Glomerular endothelial cell (primary cell): ENCODE measurements around the gene USP19. TPM values are rescaled to one million over a fixed set of nuclear protein-coding genes. Genes with fewer than 3 reads are reported as not detected.

Experiments used
- DNase-seq: peaks from one replicate; pipeline ENCODE4 v3.0.0-alpha.2; 2011; ENCODE audit warnings: low read depth, low spot score; ENCODE audit errors: extremely low read depth
- total RNA-seq: library from RNA; depleted of rRNA; stranded (reverse); fragments of >200 nt; gene quantifications from 2 replicates; pipeline ENCODE4 v1.2.3, GENCODE V29; 2015

The USP19 gene
- total RNA-seq, 1 donor from 2014 or later: 43.1 TPM

GRCh38 chr3:49104427-49105291 lies 16.0 kb downstream of the USP19 start, which contains the start of gene QARS1:
QARS1 (minus strand) TSS chr3:49104757; CDS start chr3:49104733, 24 bp downstream.
- peak; percentile 55 for DNase-seq

DNA sequence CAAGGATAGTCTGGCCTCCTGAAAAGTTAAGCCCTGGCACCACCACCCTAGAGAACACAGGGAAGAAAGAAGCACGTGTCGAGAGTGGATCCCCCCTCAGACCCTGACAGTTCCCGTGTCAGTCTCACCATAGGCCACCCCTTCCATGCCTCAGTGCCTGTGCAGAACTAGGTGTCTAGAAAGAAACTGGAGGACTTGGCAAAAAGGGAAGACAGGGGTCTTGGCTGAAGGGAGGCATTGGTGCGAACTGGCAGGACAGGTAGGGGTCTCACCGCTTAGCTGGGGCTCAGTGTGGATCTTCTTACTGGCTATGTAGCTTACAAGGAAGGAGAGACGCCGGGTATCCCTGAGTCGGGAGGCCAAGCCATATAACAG lies 16.6 kb downstream of the USP19 start:
- DNase-seq: no peak

DNA sequence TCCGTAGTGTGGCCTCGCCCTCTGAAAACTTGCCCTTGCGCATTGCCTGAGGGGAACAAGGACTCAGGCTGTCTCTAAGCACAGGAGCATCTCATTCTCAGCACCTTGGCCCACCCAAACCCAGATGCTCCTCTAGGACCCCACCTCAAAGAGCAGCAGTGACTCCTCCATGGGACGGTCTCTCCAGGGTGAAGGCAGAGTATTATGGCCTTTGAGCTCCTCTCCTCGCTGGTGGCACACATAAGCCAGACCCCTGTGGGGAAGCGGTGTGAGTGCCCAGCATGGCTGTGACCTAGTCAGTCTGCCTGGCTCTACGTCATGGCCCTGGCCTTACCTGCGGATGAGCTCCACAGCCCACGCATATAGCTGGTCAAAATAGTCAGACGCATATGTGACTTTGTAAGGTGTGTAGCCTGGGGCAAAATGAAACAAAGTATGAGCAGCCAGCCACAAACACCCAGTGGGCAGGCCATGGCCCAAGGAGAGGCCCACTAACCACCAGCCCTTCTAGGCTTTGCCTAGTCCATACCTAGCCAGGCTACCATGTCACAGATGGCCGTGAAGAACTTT lies 20.5 kb downstream of the USP19 start:
- DNase-seq: no peak

- DNase-seq: no peak
Observed at GRCh38 chr3:49098910-49099630, 21.6 kb downstream of the USP19 start.

DNA sequence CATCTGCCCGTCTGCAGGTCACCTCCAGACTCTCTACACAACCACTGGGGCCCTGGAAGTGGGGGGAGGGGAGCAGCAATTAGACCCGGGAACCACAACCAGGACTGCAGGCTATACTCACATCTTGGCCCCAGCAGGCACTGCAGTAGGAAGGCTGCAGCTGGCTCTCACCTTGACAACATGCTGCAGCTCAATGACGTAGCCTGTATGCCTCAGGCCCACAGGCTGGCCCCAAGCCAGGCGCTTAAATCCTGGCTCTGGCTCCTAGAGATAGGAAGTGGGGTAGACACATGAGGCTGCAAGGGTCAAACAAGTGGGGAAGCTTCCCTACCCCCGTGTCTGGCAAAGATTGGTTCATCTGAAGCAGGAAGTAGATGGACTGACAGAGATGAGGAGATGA lies 22.2 kb downstream of the USP19 start:
- DNase-seq: no peak

DNA sequence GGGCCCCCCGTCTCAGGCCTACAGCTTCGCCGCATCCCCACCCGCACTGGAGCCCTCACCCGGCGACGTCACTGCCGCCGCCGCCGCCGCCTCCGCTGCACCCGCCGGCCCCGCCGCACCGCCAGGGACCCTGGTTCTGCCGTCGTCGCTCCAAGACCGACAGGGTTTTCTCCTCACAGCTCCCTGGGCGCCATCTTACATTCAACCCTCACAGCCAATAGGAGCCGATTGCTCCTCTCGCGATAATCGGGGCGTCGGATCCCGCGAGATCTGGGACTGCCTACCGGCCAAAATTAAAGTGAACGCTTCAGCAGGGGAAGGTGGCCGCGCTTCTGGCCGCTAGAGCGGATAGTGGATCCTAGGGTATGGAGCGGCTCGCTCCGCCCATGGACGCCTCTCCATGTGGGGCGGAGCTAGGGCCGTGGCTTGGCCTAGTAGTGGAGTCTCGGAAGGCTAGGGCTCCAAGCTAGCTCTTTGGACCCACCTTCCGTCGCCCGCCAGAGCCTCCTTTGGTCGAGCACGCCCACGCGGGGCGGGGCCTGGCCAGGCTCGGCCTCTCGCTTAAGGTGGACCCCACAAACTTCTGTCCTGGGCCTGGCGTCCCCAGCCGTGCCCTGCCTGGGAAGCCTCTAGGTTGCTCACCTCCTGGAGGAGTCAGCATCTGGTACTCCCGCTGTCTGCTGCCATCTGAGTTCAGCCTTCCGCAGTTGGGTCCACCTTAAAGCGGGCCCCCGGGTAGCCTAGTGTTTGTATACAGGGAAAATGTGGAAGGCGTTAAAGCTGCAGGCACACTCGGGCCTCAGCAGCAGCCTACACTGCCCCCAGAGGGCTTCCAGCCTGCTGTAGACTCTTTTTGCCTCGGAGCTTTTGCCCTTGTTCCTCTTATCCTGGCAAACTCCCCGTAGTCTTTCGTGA lies 26.5 kb downstream of the USP19 start, which contains the start of gene QRICH1:
QRICH1 (minus strand) TSS at position 219 of the 915 bp plus-strand sequence. CDS start 17,054 bp downstream, outside the sequence.
- peak; percentile 84 for DNase-seq

- DNase-seq: peak; percentile 47
Observed at GRCh38 chr3:49092938-49093852, 27.4 kb downstream of the USP19 start.

GRCh38 chr3:49081429-49081828 lies 39.2 kb downstream of the USP19 start:
- DNase-seq: no peak

- no peak for DNase-seq
Observed at GRCh38 chr3:49079270-49079669, 41.4 kb downstream of the USP19 start.

DNA sequence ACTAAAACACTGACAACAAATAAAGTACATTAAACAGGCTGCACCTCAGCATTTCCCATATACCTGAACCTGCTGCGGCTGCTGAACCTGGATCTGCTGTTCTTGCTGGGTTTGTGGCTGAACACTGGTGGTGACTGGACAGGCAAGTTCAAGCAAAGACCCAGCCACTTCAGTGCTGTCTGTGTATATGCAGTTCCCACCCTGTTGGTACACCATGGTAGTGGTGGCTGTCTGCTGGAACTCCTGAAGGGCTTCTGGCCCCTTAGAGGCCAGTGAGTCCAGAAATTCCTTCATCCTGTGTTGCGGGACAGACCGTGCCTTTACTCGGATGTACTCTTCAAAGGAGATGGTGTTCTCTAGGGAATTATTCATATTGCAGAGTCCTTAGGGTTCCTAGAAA lies 44.0 kb downstream of the USP19 start:
- no peak for DNase-seq

DNA sequence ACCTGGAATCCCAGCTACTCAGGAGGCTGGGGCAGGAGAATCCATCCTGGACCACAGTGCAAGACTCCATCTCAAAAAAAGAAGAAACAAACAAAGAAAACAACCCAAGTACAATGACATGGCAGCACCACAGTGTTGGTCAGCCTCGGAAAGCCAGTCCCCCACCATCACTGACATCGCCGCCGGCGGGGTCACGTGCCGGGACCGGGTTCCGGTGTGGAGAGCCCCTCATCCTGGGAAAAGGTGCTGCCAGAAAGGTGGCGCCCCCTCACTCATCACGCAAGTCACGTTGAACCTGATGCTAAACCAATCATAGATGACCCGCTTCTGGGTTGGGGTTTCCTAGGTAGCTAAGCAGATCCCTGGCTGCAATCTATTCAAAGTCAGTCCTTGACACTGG lies 44.5 kb downstream of the USP19 start:
- DNase-seq: no peak

Other genes with a start within 250 kb of the USP19 start
- gene SLC25A20, start 221.9 kb downstream of the USP19 start, total RNA-seq: 13.9 and 17.0 TPM in 2 replicates
- 55.5 and 64.3 TPM in 2 replicates for gene ARIH2, start 202.0 kb downstream of the USP19 start, total RNA-seq
- gene P4HTM, start 130.6 kb downstream of the USP19 start, total RNA-seq: 32.9 and 42.2 TPM in 2 replicates
- gene WDR6, start 113.4 kb downstream of the USP19 start, total RNA-seq: 83.1 and 116 TPM in 2 replicates
- gene DALRD3, start 102.2 kb downstream of the USP19 start, total RNA-seq: 35.2 and 70.1 TPM in 2 replicates
- gene NDUFAF3, start 98.7 kb downstream of the USP19 start, total RNA-seq: 115 and 155 TPM in 2 replicates
- 123 and 185 TPM in 2 replicates for gene IMPDH2, start 91.4 kb downstream of the USP19 start, total RNA-seq
- 73.8 and 205 TPM in 2 replicates for gene QRICH1, start 26.8 kb downstream of the USP19 start, total RNA-seq
- 246 and 266 TPM in 2 replicates for gene QARS1, start 16.1 kb downstream of the USP19 start, total RNA-seq
- gene LAMB2, start 12.2 kb upstream of the USP19 start, total RNA-seq: 1,071 and 1,381 TPM in 2 replicates
- 40.8 and 41.9 TPM in 2 replicates for gene CCDC71, start 45.5 kb upstream of the USP19 start, total RNA-seq
- gene KLHDC8B, start 50.8 kb upstream of the USP19 start, total RNA-seq: 98.4 and 110 TPM in 2 replicates
- 2.3 and 5.8 TPM in 2 replicates for gene C3orf62, start 156.4 kb upstream of the USP19 start, total RNA-seq
- 24.2 and 36.1 TPM in 2 replicates for gene USP4, start 219.2 kb upstream of the USP19 start, total RNA-seq
- 607 and 731 TPM in 2 replicates for gene GPX1, start 237.5 kb upstream of the USP19 start, total RNA-seq